ENCODE data around the gene MAJIN.

The MAJIN gene

DNA sequence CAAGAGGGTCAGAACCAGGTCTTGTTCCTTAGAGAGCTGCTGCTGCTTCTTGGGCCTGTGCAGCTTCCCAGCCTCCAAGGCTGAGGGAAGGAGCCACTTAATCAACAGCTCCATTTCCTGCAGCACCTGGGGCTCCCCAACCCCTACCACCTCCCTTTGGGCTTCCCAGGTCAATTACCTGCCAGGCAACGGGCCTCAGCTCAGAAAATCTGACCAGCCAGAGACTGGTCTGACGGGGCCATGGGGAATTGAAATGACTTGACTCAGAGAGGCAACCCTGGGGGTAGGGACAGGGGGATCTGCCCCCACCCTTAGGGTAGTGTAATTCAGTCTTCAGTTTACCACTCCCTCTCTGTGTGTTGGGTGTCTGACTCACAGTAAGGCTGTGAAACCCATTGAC lies 4.7 kb upstream of the MAJIN start:
- no peak for DNase-seq (ENCODE audit: extremely low spot score)
- no peak for TF ChIP-seq TARDBP (IDR thresholded peaks at IDR 0.05)
- TF ChIP-seq ARNT (IDR thresholded peaks at IDR 0.05) = no peak
- TF ChIP-seq FOXK2 (IDR thresholded peaks at IDR 0.05) = no peak
- ChIA-PET POLR2A (no interaction called here), CTCF (no interaction called here)

DNA sequence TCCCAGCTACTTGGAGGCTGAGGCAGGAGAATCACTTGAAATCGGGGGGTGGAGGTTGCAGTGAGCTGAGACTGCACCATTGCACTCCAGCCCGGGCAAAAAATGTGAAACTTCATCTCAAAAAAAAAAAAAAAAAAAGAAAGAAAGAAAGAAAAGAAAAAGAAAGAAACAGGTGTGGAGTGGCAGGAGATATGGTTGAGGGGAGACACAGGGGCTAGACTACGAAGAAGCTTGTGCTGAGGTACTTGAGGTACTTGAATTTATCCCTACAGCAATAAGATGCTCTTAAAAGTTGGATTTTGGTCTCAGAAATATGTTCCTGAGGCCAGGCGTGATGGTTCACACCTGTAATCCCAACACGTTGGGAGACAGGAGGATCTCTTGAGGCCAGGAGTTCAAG lies 2.2 kb upstream of the MAJIN start:
- CTCF ChIA-PET = interaction anchor here (0.5 to 0.7 kb wide), 2 partner anchors 54 to 140 kb away, joined by 3 read pairs; no protein-coding TSS in a partner anchor
- TF ChIP-seq, protein P1, sequence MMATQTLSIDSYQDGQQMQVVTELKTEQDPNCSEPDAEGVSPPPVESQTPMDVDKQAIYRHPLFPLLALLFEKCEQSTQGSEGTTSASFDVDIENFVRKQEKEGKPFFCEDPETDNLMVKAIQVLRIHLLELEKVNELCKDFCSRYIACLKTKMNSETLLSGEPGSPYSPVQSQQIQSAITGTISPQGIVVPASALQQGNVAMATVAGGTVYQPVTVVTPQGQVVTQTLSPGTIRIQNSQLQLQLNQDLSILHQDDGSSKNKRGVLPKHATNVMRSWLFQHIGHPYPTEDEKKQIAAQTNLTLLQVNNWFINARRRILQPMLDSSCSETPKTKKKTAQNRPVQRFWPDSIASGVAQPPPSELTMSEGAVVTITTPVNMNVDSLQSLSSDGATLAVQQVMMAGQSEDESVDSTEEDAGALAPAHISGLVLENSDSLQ (IDR thresholded peaks at IDR 0.05) = no peak
- TF ChIP-seq SUZ12 (IDR thresholded peaks at IDR 0.05) (no peak), TARDBP (IDR thresholded peaks at IDR 0.05) (no peak), HDGF (IDR thresholded peaks at IDR 0.05; ENCODE audit: borderline replicate concordance) (no peak), ZNF384 (IDR thresholded peaks at IDR 0.05) (no peak), CTBP1 (IDR thresholded peaks at IDR 0.05; ENCODE audit: borderline replicate concordance) (no peak), LEF1 (IDR thresholded peaks at IDR 0.05; ENCODE audit: borderline replicate concordance) (no peak), FOXA1 (IDR thresholded peaks at IDR 0.05) (no peak), NFRKB (IDR thresholded peaks at IDR 0.05) (no peak), ELF4 (IDR thresholded peaks at IDR 0.05) (no peak)
- no peak for DNase-seq (ENCODE audit: extremely low spot score)
- POLR2A ChIA-PET = no interaction called here

DNA sequence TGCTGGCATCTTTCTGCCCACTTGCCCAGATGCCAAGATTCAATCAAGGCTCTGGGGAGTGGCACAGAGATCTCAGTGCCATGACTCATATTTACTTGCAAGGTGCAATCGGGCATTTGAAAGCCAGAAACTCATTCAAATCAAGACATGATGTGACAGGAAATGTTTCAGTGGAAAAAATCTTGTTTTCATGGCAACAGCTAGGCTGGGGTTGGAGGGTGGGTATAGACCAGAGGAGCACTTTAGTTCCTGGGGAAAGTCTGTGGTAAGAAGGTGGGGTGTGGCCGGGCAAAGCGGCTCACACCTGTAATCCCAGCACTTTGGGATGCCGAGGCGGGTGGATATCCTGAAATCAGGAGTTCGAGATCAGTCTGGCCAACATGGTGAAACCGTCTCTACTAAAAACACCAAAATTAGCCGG lies 1.2 kb downstream of the MAJIN start:
- no peak for TF ChIP-seq BHLHE40 (IDR thresholded peaks at IDR 0.05; ENCODE audit: borderline replicate concordance)
- TF ChIP-seq CTBP1 (IDR thresholded peaks at IDR 0.05; ENCODE audit: borderline replicate concordance) = no peak
- no peak for TF ChIP-seq LEF1 (IDR thresholded peaks at IDR 0.05; ENCODE audit: borderline replicate concordance)
- TF ChIP-seq, protein P1 (IDR thresholded peaks at IDR 0.05) = no peak
- TF ChIP-seq FOXA1 (IDR thresholded peaks at IDR 0.05) = no peak
- no peak for TF ChIP-seq NFRKB (IDR thresholded peaks at IDR 0.05)
- TF ChIP-seq ELF4 (IDR thresholded peaks at IDR 0.05) = no peak
- no peak for TF ChIP-seq ARNT (IDR thresholded peaks at IDR 0.05)
- no peak for TF ChIP-seq ZNF384 (IDR thresholded peaks at IDR 0.05)
- TF ChIP-seq SP1 (IDR thresholded peaks at IDR 0.05) = no peak
- TF ChIP-seq FOXM1 (IDR thresholded peaks at IDR 0.05; ENCODE audit: borderline replicate concordance) = no peak
- no peak for TF ChIP-seq L3MBTL2 (conservative IDR thresholded peaks at IDR 0.05)
- TF ChIP-seq SUZ12 (IDR thresholded peaks at IDR 0.05) = no peak
- TF ChIP-seq HDGF (IDR thresholded peaks at IDR 0.05; ENCODE audit: borderline replicate concordance) = no peak
- no peak for TF ChIP-seq FOXK2 (IDR thresholded peaks at IDR 0.05)
- TF ChIP-seq TARDBP (IDR thresholded peaks at IDR 0.05) = no peak
- CTCF ChIA-PET = no interaction called here
- no peak for DNase-seq (ENCODE audit: extremely low spot score)
- POLR2A ChIA-PET = no interaction called here

DNA sequence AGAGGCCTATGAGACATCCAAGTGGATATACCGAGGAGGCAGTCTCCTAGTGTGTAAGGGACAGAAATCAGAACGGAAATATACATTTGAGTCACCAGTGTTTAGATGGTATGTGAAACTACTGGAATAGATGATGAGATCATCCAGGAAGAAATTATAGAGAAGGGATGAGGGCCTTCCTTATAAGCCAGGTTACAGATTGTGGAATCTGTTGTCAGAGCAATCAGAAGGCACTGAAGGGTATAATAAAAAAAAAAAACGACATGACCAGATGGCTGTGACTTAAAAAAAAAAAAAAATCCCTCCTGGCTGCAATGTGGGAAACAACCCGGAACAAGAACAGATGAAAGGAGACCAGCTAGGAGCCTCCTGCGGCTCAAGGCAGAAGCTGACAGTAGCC lies 2.7 kb downstream of the MAJIN start:
- no peak for DNase-seq (ENCODE audit: extremely low spot score)
- ChIA-PET CTCF (no interaction called here), POLR2A (no interaction called here)

DNA sequence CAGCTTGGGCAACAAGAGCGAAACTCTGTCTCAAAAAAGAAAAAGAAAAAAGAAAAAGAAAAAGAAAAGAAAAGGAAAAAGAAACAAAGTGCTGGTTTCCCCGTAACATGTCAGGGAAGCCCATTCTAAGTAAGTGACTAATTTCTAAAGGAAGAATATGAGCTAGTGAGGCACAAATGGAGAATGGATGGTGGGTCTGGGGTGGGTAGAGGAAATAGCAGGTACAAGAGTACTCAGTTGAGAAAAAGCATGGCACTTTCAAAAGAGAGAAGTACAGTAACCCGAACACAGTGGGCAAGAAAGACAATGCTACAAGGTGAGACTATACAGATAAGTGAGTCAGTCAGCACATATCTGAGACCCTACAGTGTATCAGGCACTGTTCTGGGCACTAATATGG lies 4.5 kb downstream of the MAJIN start:
- DNase-seq (ENCODE audit: extremely low spot score) = no peak
- ChIA-PET POLR2A (no interaction called here), CTCF (no interaction called here)
- TF ChIP-seq ARNT (IDR thresholded peaks at IDR 0.05) (no peak), BHLHE40 (IDR thresholded peaks at IDR 0.05; ENCODE audit: borderline replicate concordance) (no peak), L3MBTL2 (conservative IDR thresholded peaks at IDR 0.05) (no peak), LEF1 (IDR thresholded peaks at IDR 0.05; ENCODE audit: borderline replicate concordance) (no peak), ELF4 (IDR thresholded peaks at IDR 0.05) (no peak), NFRKB (IDR thresholded peaks at IDR 0.05) (no peak), FOXA1 (IDR thresholded peaks at IDR 0.05) (no peak), HDGF (IDR thresholded peaks at IDR 0.05; ENCODE audit: borderline replicate concordance) (no peak), FOXM1 (IDR thresholded peaks at IDR 0.05; ENCODE audit: borderline replicate concordance) (no peak), TARDBP (IDR thresholded peaks at IDR 0.05) (no peak), ZNF384 (IDR thresholded peaks at IDR 0.05) (no peak), CTBP1 (IDR thresholded peaks at IDR 0.05; ENCODE audit: borderline replicate concordance) (no peak)
- TF ChIP-seq, protein P1 (IDR thresholded peaks at IDR 0.05) = no peak

More for the DNA sequence above, 2.7 kb downstream of the MAJIN start:
- TF ChIP-seq SP1 (IDR thresholded peaks at IDR 0.05) (no peak), FOXK2 (IDR thresholded peaks at IDR 0.05) (no peak), NFRKB (IDR thresholded peaks at IDR 0.05) (no peak), ELF4 (IDR thresholded peaks at IDR 0.05) (no peak), SUZ12 (IDR thresholded peaks at IDR 0.05) (no peak), LEF1 (IDR thresholded peaks at IDR 0.05; ENCODE audit: borderline replicate concordance) (no peak), BHLHE40 (IDR thresholded peaks at IDR 0.05; ENCODE audit: borderline replicate concordance) (no peak), FOXM1 (IDR thresholded peaks at IDR 0.05; ENCODE audit: borderline replicate concordance) (no peak), FOXA1 (IDR thresholded peaks at IDR 0.05) (no peak), ARNT (IDR thresholded peaks at IDR 0.05) (no peak), HDGF (IDR thresholded peaks at IDR 0.05; ENCODE audit: borderline replicate concordance) (no peak)

DNA sequence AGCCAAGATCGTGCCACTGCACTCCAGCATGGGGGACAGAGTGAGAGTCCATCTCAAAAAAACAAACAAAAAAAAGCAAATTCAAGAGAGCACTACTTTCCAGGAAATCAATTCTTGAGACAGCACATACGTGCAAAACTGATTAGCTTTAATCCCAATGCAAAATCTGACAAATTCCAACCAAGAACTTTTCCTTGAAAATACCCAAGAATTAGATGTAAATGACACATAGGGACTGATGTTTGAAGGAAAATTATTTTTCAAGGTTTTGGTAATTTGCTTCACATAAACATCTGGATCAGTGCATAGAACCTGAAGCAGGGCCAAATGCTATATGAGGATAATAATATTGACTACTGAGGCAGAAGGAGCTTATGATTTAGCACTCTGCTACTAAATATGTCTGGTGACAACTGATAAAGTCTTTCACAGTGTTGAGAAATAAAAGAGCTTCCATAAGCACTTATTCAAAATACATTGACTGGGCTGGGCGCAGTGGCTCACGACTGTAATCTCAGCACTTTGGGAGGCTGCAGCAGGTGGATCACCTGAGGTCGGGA lies 8.8 kb downstream of the MAJIN start:
- no peak for DNase-seq (ENCODE audit: extremely low spot score)
- TF ChIP-seq TARDBP (IDR thresholded peaks at IDR 0.05) (no peak), ARNT (IDR thresholded peaks at IDR 0.05) (no peak), FOXA1 (IDR thresholded peaks at IDR 0.05) (no peak), NFRKB (IDR thresholded peaks at IDR 0.05) (no peak), HDGF (IDR thresholded peaks at IDR 0.05; ENCODE audit: borderline replicate concordance) (no peak), SP1 (IDR thresholded peaks at IDR 0.05) (no peak), LEF1 (IDR thresholded peaks at IDR 0.05; ENCODE audit: borderline replicate concordance) (no peak), SUZ12 (IDR thresholded peaks at IDR 0.05) (no peak), ELF4 (IDR thresholded peaks at IDR 0.05) (no peak), FOXM1 (IDR thresholded peaks at IDR 0.05; ENCODE audit: borderline replicate concordance) (no peak), CTBP1 (IDR thresholded peaks at IDR 0.05; ENCODE audit: borderline replicate concordance) (no peak), FOXK2 (IDR thresholded peaks at IDR 0.05) (no peak), L3MBTL2 (conservative IDR thresholded peaks at IDR 0.05) (no peak)
- TF ChIP-seq, protein P1 (IDR thresholded peaks at IDR 0.05) = no peak
- ChIA-PET POLR2A (interaction anchor here (0.9 kb wide), 1 partner anchor 9 kb away, joined by 3 read pairs; no protein-coding TSS in a partner anchor), CTCF (no interaction called here)
